Smooth muscle cell of the umbilical artery (primary cell): Measurements from ENCODE around the gene GFRA4. TPM values are rescaled to one million over a fixed set of nuclear protein-coding genes. Genes with fewer than 3 reads are reported as not detected.

Source experiments
- total RNA-seq: library from RNA; depleted of rRNA; stranded (reverse); fragments of >200 nt; gene quantifications from 2 replicates; pipeline ENCODE4 v1.2.3, GENCODE V29; 2014

The GFRA4 gene, protein sequence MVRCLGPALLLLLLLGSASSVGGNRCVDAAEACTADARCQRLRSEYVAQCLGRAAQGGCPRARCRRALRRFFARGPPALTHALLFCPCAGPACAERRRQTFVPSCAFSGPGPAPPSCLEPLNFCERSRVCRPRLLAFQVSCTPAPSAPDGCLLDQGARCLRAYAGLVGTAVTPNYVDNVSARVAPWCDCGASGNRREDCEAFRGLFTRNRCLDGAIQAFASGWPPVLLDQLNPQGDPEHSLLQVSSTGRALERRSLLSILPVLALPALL
- not detected in 2 replicates for total RNA-seq

DNA sequence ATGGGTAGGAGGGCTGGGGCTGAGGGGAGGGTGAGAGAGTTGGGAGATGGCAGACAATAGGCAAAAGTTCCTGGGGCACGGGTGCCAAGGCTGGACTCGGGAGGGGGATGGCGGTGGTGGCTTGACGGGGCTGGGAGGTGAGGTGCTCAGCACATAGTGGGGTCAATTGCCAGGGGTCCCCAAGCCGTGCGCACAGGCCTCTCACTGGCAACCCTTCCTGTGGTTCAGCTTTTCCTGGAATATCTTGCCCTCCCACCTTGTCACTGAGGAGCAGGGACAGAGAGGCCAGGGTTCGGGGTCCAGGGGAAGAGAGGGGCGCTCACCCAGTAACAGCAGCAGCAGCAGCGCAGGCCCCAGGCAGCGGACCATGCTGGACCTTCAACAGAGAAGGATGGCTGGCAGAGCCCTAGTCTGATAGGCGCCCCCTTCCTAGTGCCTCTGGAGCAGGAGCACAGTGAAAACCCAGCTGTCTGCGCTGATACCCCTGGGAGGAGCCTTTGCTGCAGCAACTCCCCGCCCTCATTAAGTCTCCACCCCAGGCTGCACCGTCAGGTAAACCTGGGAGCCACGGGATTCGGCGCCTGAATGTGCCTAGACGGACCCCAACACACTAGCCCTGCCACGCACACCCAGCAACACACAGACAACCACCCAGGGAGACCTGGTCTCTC is at the start of gene GFRA4:
GFRA4 (minus strand) TSS at position 369 of the 671 bp plus-strand sequence; CDS start at position 369, 0 bp downstream.

DNA sequence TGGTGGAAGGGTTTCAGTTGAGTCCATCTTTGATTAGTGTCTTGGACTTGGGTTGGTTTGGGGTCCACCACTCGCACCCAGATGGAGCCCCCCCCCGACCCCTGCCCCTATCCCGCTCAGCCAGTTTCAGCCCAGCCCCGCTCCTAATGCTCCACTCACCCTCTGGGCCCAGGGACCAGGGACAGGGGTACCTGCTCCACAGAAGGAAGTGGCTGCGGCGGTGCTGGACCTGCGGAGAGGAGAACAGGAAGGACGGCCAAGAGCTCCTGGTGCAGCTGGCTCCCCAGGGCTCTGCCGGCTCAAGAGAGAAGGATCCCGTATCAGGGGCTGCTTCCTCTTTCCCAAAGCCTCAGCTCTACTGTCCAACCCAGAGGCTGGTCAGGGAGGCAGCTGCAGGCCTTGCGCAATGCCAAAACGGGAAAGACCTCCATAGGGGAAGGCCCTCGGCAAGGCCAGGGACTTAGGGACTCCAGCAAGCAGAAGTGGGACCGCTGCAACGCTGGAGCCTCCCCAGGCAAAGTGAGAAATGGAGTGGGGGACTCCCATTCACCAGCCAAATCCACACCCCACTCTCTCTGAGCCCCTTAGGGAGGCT is 49.2 kb upstream of the GFRA4 start, which contains the start of gene SIGLEC1:
SIGLEC1 (minus strand) TSS at position 322 of the 595 bp plus-strand sequence. CDS start 5,472 bp downstream, outside the sequence.

DNA sequence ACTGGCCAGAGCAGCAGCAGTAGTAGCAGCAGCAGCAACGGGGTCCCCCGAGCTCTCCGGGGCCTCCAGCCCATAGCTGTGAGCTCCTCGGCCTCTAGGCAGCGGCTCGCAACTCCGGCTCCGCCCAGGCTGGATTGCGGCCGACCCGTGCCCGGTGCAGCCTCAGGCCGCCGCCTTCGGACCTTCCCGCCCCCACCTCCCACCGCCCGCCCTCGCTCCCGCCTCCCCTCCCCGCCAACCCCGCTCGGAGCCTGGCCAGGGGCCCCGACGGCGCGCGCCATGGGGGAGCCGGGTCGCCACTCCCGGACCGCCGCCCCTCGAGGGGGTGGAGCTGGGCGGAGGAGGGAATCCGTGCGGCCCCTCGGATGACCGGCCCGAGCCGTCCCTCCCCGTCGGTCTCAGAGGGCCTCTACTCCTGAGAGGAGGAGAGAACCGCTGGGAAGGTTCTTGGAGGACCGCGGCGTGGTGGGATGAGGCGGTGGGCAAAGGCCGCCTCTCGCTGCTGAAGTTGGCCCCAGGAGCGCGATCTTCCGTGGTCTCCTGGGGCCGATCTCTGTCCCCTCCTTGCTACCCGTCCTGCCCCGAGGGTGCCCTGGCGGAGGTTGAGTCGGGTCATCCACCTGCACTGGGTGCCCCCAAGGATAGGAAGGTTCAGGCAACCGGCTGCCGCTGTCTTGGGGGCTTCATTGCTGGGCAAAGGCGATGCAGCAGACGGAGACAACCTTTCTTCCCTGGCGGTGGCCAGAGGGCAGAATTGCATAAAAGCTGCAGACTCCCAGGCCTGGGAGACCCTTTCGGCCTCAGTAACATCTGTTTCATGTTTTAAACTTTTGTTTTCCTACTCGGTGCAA is 19.0 kb upstream of the GFRA4 start, which contains the start of gene ADAM33:
ADAM33 (minus strand) TSS at position 80 of the 851 bp plus-strand sequence; CDS start at position 74, 6 bp downstream.

Other genes with a start within 250 kb of the GFRA4 start
- gene ATRN, start 192.4 kb downstream of the GFRA4 start, total RNA-seq: 68.5 and 76.9 TPM in 2 replicates
- gene ADAM33, start 18.6 kb upstream of the GFRA4 start, total RNA-seq: 16.4 and 18.7 TPM in 2 replicates
- gene SIGLEC1, start 49.2 kb upstream of the GFRA4 start, total RNA-seq: not detected in 2 replicates
- under 0.01 TPM in 1 of 2 replicates, not detected in the other for gene HSPA12B, start 69.3 kb upstream of the GFRA4 start, total RNA-seq
- 10.4 and 27.8 TPM in 2 replicates for gene ADISSP, start 104.4 kb upstream of the GFRA4 start, total RNA-seq
- not detected in 2 replicates for gene SPEF1, start 118.0 kb upstream of the GFRA4 start, total RNA-seq
- 64.7 and 75.2 TPM in 2 replicates for gene CENPB, start 123.3 kb upstream of the GFRA4 start, total RNA-seq
- 5.0 and 18.8 TPM in 2 replicates for gene CDC25B, start 132.9 kb upstream of the GFRA4 start, total RNA-seq
- gene AP5S1, start 157.1 kb upstream of the GFRA4 start, total RNA-seq: 14.3 and 14.8 TPM in 2 replicates
- 13.4 and 24.8 TPM in 2 replicates for gene MAVS, start 183.4 kb upstream of the GFRA4 start, total RNA-seq
- gene PANK2, start 226.0 kb upstream of the GFRA4 start, total RNA-seq: 55.8 and 60.3 TPM in 2 replicates